GM21723 (cell line): ENCODE results near the gene FXYD6.

Experiments used
- ATAC-seq: cut with Tn5 transposase; IDR thresholded peaks from one replicate; pipeline ENCODE4 v1.9.1; 2021; ENCODE audit warnings: mild to moderate bottlenecking, moderate library complexity; ENCODE audit not compliant: unreplicated experiment

The FXYD6 gene

DNA sequence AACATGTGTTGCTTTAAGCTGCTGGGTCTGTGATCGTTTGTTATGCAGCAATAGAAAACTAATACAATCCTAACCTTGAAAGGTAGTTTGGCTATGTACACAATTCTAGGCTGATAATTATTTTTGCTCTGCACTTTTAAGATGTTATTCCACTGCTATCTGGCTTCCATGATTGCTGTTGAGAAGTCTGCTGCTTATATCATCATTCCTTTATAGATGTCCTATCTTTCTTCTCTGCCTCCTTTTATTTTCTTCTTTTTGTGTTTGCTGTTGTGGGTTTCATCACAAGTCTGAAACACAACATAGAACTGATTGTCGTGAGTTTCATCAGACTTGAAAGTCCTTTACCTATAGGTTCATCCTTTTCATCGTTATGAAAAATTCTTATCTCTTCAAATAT lies 24.1 kb downstream of the FXYD6 start:
- ATAC-seq = no peak

- no peak for ATAC-seq
Measured at GRCh38 chr11:117851852-117852251, 24.6 kb downstream of the FXYD6 start.

DNA sequence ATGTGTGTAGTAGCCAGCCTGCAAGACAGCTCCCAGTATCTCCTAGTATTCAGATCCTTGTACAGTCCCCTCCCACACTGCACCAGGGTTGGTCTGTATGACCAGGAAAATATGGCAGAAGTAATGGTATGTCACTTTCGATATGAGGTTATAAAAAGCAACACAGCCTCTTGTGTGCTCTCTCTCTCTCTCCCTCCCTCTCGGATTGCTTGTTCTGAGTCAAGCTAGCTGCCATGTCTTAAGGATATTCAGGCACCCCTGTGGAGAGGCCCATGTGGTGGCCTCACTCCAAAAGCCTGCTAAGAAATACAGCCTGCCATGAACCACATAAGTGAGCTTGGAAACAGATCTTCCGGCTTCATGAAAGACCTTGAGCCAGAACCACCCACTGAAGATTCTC lies 25.4 kb downstream of the FXYD6 start:
- no peak for ATAC-seq

DNA sequence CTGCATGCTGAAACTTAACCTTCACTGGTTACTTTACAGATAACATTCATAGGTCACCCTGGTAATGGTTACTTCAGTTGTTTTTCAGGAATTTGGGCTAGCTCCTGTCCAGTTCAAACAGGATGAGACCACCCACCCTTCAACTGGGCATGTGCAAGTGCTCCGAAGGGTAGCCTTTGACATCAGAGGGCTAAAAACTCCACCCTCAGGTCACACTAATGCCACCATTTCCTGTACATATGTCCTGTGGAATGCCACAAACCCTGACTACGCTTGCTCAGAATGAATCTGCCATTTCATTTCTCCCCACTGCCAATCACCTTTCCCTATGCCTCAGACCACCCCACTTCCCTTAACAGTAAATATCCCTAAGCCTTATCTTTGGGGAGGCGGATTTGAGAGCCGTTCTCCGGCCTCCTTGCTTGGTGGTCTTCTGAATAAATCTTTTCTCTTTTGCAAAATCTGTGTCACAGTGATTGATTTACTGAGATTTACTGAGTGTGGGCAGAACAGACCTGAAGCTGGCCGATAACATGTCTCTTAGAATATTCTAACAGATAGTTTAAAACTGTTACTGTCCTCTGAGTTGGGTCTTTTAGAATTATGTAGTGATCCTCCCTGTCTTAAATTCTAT lies 26.6 kb downstream of the FXYD6 start:
- no peak for ATAC-seq

DNA sequence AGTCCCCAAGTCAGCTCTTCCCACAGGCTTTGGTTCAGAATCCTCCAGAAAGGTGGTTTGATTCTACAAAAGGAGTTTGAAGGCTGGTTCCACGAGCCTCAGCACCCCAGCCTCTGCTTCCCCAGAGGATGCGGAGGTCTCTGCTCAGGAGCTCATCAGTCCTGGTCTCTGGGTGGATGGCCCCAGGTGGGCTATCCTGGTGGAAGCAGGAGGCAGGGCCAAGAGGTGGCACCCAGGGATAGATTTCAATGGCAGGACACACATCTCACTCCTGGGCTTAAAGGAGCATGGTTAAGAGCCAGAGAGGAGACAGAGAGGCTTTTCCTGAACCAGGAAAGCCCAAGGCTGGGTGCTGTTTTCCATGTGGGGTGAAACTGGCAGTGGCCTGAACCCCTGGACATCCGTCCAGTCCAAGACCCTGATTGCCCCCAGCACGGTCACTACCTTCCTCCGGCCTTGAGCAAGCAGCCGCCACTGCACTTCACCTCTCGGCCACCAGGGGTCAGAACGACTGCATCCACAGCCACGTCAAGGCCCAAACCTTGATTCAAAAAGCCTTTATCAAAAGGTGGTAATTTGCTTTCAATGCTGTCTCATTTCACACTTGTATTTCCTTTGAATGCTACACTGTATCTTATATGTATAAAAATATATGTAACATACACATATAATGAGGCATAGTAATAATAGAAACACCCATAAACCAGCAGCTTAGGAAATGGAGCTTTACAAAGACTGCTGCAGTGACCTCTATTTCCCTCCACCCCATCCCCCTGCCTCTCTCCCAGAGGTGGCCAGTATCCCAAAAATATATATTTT lies 32.6 kb downstream of the FXYD6 start:
- no peak for ATAC-seq

- no peak for ATAC-seq
Measured at GRCh38 chr11:117842131-117842941, 34.1 kb downstream of the FXYD6 start.

GRCh38 chr11:117841551-117842031 lies 34.9 kb downstream of the FXYD6 start:
- ATAC-seq = no peak

GRCh38 chr11:117840881-117841550 lies 35.4 kb downstream of the FXYD6 start:
- ATAC-seq = no peak

GRCh38 chr11:117839936-117840813 lies 36.3 kb downstream of the FXYD6 start:
- ATAC-seq = no peak

GRCh38 chr11:117839380-117839881 lies 37.0 kb downstream of the FXYD6 start:
- no peak for ATAC-seq

DNA sequence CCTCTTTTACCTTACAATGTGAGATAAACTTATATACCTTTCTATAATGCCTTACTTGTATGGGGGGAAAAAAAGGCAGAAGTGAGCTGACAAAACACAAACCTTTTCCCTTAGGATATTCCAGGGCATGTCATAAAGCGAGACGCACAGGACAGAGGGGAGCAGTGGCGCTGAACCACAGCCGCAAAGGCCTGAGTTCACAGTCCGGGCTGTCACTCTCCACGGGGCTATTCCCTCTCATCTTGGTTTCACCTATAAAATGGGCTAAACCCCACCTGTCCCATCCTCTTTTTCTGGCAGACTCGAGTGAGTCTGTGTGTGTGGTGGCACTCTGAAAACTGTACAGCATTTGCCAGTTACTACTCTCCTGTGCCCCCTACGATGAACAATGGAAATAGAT lies 37.6 kb downstream of the FXYD6 start:
- no peak for ATAC-seq

DNA sequence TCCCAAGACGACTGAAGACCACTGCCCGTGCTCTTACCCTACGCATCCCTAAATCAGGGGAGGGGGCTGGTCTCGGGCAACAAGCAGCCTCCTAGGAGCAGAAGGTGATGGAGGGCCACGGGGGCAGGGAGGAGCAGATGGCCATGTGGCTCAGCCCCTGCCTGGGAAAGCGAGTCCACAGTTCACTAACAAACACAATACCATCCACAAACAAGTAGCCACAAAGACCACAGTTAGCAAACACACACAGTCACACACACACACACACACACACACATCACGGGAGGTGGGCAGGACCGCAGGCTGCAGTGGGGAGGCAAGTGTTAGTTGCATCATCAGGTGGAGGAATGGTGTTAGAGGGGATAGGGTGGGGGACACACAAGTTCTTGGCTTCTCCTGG lies 38.7 kb downstream of the FXYD6 start:
- ATAC-seq = no peak

DNA sequence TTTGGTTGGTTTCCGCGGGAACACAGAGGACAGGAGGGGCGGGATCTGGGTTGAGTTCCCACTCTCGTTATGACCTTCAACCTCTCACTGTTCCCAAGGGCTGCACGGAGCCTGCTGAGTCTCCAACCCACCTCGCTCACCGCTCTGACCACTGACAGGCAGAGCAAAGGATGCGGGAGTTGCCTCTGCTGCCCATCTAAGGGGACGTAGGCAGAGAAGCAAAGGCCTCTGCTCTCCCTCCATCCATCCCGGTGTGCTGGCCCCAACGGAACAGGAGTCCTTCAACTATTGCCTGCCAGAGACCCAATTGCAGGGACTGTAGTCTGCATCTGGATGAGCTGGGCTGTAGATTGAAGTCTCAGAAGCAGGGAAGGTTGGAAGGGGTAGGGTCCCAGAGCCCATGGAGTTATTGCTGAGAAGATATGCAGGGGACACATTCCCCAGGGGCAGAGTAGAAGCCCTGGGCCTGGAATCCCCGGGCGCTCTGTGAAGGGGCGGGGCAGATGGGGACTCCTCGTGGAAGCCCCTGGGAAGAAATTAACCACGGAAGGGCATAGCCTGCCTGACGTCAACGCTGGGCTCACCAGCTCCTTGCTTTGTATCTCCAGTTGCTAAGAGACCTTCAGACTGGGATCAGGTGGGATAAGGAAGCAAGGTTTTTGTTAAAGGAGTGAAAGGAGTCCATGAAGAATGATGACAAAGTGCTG lies 39.2 kb downstream of the FXYD6 start:
- no peak for ATAC-seq

- ATAC-seq = no peak
Measured at GRCh38 chr11:117836077-117836960, 40.1 kb downstream of the FXYD6 start.

GRCh38 chr11:117835576-117835975 lies 40.9 kb downstream of the FXYD6 start:
- ATAC-seq = no peak

GRCh38 chr11:117834838-117835443 lies 41.5 kb downstream of the FXYD6 start:
- ATAC-seq = no peak

GRCh38 chr11:117834068-117834810 lies 42.2 kb downstream of the FXYD6 start:
- ATAC-seq = no peak
